ENCODE measurements around the gene YWHAH.

Gene YWHAH

GRCh38 chr22:31956360-31956759 lies 12.0 kb downstream of the YWHAH start:
- Histone ChIP-seq H3K9me3 (ENCODE audit: control insufficient read depth in 5 of 5, low read length in 5 of 5) (no peaks in the 10 kb centered on the region), H3K9ac (ENCODE audit: low read length in 5 of 5) (no peak overlapping the region), H3K27ac (ENCODE audit: low read depth, low read length) (peak overlapping the region; percentile 95)

GRCh38 chr22:31957970-31958594 lies 13.7 kb downstream of the YWHAH start:
- Histone ChIP-seq H3K9ac (ENCODE audit: low read length in 5 of 5) (no peak overlapping the region), H3K27me3 (ENCODE audit: control insufficient read depth in 5 of 5, insufficient read depth in 4 of 5, low read length in 5 of 5) (no peaks in the 10 kb centered on the region), H3K36me3 (ENCODE audit: control insufficient read depth in 5 of 5, insufficient read depth in 5 of 5, low read length in 5 of 5) (peaks cover 15 to 30% (median 24%) of the 10 kb centered on the region in 5 donors), H3K4me3 (ENCODE audit: low read depth in 1 of 5, low read length in 5 of 5) (no peak overlapping the region), H3K9me3 (ENCODE audit: control insufficient read depth in 5 of 5, low read length in 5 of 5) (no peaks in the 10 kb centered on the region), H3K27ac (ENCODE audit: low read depth, low read length) (no peak overlapping the region), H3K4me1 (ENCODE audit: control insufficient read depth in 5 of 5, insufficient read depth in 5 of 5, low read length in 5 of 5) (peaks cover 0 to 30% (median 17%) of the 10 kb centered on the region in 5 donors)

More at GRCh38 chr22:31956360-31956759, 12.0 kb downstream of the YWHAH start:
- no peak overlapping the region for H3K4me3 ChIP-seq (ENCODE audit: low read depth in 1 of 5, low read length in 5 of 5)
- H3K27me3 ChIP-seq (ENCODE audit: control insufficient read depth in 5 of 5, insufficient read depth in 4 of 5, low read length in 5 of 5), result no peaks in the 10 kb centered on the region
- H3K4me1 ChIP-seq (ENCODE audit: control insufficient read depth in 5 of 5, insufficient read depth in 5 of 5, low read length in 5 of 5), result peaks cover 0 to 42% (median 33%) of the 10 kb centered on the region in 5 donors
- H3K36me3 ChIP-seq (ENCODE audit: control insufficient read depth in 5 of 5, insufficient read depth in 5 of 5, low read length in 5 of 5), result peaks cover 15 to 30% (median 24%) of the 10 kb centered on the region in 5 donors

- Histone ChIP-seq H3K9ac (ENCODE audit: low read length in 5 of 5) (no peak overlapping the region), H3K27ac (ENCODE audit: low read depth, low read length) (no peak overlapping the region), H3K4me3 (ENCODE audit: low read depth in 1 of 5, low read length in 5 of 5) (no peak overlapping the region), H3K36me3 (ENCODE audit: control insufficient read depth in 5 of 5, insufficient read depth in 5 of 5, low read length in 5 of 5) (peaks cover 15 to 30% (median 24%) of the 10 kb centered on the region in 5 donors), H3K27me3 (ENCODE audit: control insufficient read depth in 5 of 5, insufficient read depth in 4 of 5, low read length in 5 of 5) (no peaks in the 10 kb centered on the region), H3K9me3 (ENCODE audit: control insufficient read depth in 5 of 5, low read length in 5 of 5) (no peaks in the 10 kb centered on the region), H3K4me1 (ENCODE audit: control insufficient read depth in 5 of 5, insufficient read depth in 5 of 5, low read length in 5 of 5) (peaks cover under 1 to 24% (median 12%) of the 10 kb centered on the region in 5 donors)
Observed at GRCh38 chr22:31958625-31959239, 14.4 kb downstream of the YWHAH start.

- Histone ChIP-seq H3K27ac (ENCODE audit: low read depth, low read length) (peak overlapping the region; percentile 10), H3K4me3 (ENCODE audit: low read depth in 1 of 5, low read length in 5 of 5) (no peak overlapping the region), H3K9ac (ENCODE audit: low read length in 5 of 5) (no peak overlapping the region), H3K4me1 (ENCODE audit: control insufficient read depth in 5 of 5, insufficient read depth in 5 of 5, low read length in 5 of 5) (peaks cover 0 to 15% (median 3%) of the 10 kb centered on the region in 5 donors), H3K36me3 (ENCODE audit: control insufficient read depth in 5 of 5, insufficient read depth in 5 of 5, low read length in 5 of 5) (peaks cover 15 to 30% (median 24%) of the 10 kb centered on the region in 5 donors), H3K9me3 (ENCODE audit: control insufficient read depth in 5 of 5, low read length in 5 of 5) (no peaks in the 10 kb centered on the region), H3K27me3 (ENCODE audit: control insufficient read depth in 5 of 5, insufficient read depth in 4 of 5, low read length in 5 of 5) (peaks cover 0 to 2% (median 0%) of the 10 kb centered on the region in 5 donors)
Observed at GRCh38 chr22:31960767-31961166, 16.4 kb downstream of the YWHAH start.

DNA sequence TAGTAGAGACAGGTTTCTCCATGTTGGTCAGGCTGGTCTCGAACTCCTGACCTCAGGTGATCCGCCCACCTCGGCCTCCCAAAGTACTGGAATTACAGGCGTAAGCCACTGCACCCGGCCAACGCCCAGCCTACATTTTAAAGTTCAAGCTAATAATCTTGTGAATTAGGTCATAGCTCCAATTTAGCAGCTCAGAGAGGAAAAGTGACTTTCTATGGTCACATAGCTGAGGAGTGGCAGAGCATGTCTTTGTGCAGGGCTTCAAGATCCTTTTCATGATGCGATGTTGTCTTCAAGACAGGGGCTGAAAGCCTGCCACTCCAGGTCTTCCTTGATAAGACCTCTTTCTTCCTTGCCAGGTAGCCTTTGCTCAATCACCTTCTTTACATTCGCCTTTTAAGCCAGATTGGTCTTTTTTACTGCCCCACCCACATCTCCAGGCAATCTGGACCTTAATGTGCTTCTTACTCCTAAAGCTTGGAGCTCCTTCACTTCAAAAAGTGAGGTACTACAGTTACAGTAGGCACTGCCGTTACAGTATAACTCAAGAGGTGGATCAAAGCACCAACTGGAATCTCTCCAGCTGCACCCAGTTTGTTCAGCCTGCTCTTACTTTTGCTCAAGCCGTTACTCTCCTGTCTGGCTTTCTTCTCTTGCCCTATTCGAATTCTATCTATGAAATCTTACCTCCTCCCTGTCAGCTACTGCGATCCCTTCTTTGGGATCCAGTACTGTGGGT lies 18.2 kb downstream of the YWHAH start:
- H3K9me3 ChIP-seq (ENCODE audit: control insufficient read depth in 5 of 5, low read length in 5 of 5), result no peaks in the 10 kb centered on the region
- H3K4me1 ChIP-seq (ENCODE audit: control insufficient read depth in 5 of 5, insufficient read depth in 5 of 5, low read length in 5 of 5), result peaks cover 0 to 10% (median 3%) of the 10 kb centered on the region in 5 donors
- H3K27ac ChIP-seq (ENCODE audit: low read depth, low read length), result peak overlapping the region; percentile 65
- H3K9ac ChIP-seq (ENCODE audit: low read length in 5 of 5), result no peak overlapping the region
- H3K27me3 ChIP-seq (ENCODE audit: control insufficient read depth in 5 of 5, insufficient read depth in 4 of 5, low read length in 5 of 5), result peaks cover 0 to 2% (median 0%) of the 10 kb centered on the region in 5 donors
- H3K4me3 ChIP-seq (ENCODE audit: low read depth in 1 of 5, low read length in 5 of 5), result no peak overlapping the region
- H3K36me3 ChIP-seq (ENCODE audit: control insufficient read depth in 5 of 5, insufficient read depth in 5 of 5, low read length in 5 of 5), result peaks cover 4 to 13% (median 9%) of the 10 kb centered on the region in 5 donors

DNA sequence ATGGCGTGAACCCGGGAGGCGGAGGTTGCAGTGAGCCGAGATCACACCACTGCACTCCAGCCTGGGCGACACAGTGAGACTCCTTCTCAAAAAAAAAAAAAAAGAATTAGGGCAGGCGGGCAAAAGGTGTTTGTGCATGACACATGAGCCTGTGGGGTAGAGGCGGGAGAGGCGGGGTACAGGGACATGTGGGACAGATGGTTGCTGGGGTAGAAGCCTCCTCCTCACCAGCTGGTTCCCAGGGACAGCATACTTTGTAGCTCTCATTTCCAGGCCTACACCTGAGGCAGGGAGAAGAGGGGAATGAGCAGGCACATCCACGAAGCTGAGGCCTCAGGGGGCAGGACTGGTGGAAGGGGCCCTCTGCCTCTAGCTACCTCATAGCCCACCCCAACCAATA lies 23.7 kb downstream of the YWHAH start:
- no peaks in the 10 kb centered on the region for H3K9me3 ChIP-seq (ENCODE audit: control insufficient read depth in 5 of 5, low read length in 5 of 5)
- peaks cover 3 to 16% (median 13%) of the 10 kb centered on the region in 5 donors for H3K4me1 ChIP-seq (ENCODE audit: control insufficient read depth in 5 of 5, insufficient read depth in 5 of 5, low read length in 5 of 5)
- peaks cover 0 to 2% (median 0%) of the 10 kb centered on the region in 5 donors for H3K27me3 ChIP-seq (ENCODE audit: control insufficient read depth in 5 of 5, insufficient read depth in 4 of 5, low read length in 5 of 5)
- H3K27ac ChIP-seq (ENCODE audit: low read depth, low read length), result no peak overlapping the region
- no peak overlapping the region for H3K9ac ChIP-seq (ENCODE audit: low read length in 5 of 5)
- no peak overlapping the region for H3K4me3 ChIP-seq (ENCODE audit: low read depth in 1 of 5, low read length in 5 of 5)
- no peaks in the 10 kb centered on the region for H3K36me3 ChIP-seq (ENCODE audit: control insufficient read depth in 5 of 5, insufficient read depth in 5 of 5, low read length in 5 of 5)

GRCh38 chr22:31969789-31970489 lies 25.6 kb downstream of the YWHAH start:
- Histone ChIP-seq H3K9ac (ENCODE audit: low read length in 5 of 5) (no peak overlapping the region), H3K27me3 (ENCODE audit: control insufficient read depth in 5 of 5, insufficient read depth in 4 of 5, low read length in 5 of 5) (peaks cover 0 to 2% (median 0%) of the 10 kb centered on the region in 5 donors), H3K36me3 (ENCODE audit: control insufficient read depth in 5 of 5, insufficient read depth in 5 of 5, low read length in 5 of 5) (no peaks in the 10 kb centered on the region), H3K27ac (ENCODE audit: low read depth, low read length) (no peak overlapping the region), H3K9me3 (ENCODE audit: control insufficient read depth in 5 of 5, low read length in 5 of 5) (no peaks in the 10 kb centered on the region), H3K4me3 (ENCODE audit: low read depth in 1 of 5, low read length in 5 of 5) (peak overlapping the region in 4 of 5 donors; percentile 47 to 74 (median 62)), H3K4me1 (ENCODE audit: control insufficient read depth in 5 of 5, insufficient read depth in 5 of 5, low read length in 5 of 5) (peaks cover 0 to 13% (median 11%) of the 10 kb centered on the region in 5 donors)

- Histone ChIP-seq H3K27me3 (ENCODE audit: control insufficient read depth in 5 of 5, insufficient read depth in 4 of 5, low read length in 5 of 5) (peaks cover 0 to 2% (median 0%) of the 10 kb centered on the region in 5 donors), H3K36me3 (ENCODE audit: control insufficient read depth in 5 of 5, insufficient read depth in 5 of 5, low read length in 5 of 5) (no peaks in the 10 kb centered on the region), H3K4me3 (ENCODE audit: low read depth in 1 of 5, low read length in 5 of 5) (peak overlapping the region; percentile 50 to 74 (median 64)), H3K4me1 (ENCODE audit: control insufficient read depth in 5 of 5, insufficient read depth in 5 of 5, low read length in 5 of 5) (peaks cover 0 to 13% (median 11%) of the 10 kb centered on the region in 5 donors), H3K9ac (ENCODE audit: low read length in 5 of 5) (peak overlapping the region in 3 of 5 donors; percentile 46 to 90 (median 80)), H3K9me3 (ENCODE audit: control insufficient read depth in 5 of 5, low read length in 5 of 5) (no peaks in the 10 kb centered on the region), H3K27ac (ENCODE audit: low read depth, low read length) (no peak overlapping the region)
Observed at GRCh38 chr22:31970490-31971444, 26.4 kb downstream of the YWHAH start.

DNA sequence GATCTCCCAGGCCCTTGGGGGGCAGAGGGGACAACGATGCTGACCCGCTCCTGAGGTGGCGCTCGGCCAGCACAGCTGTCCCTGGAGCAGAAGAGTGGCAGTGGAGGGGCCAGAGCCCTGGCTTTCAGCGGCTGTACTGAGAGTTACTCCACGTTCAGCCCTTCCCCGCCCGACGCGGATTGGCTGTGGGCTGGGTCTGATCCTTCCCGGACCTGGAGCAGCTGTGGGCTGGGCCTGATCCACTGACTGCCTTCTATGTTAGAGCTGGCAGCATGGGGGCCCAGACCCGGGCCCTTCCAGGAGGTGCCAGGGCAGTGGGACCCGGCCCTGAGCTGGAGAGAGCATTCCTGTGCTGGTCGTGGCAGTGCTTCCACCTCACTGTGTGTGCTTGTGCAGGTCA lies 27.8 kb downstream of the YWHAH start:
- no peak overlapping the region for H3K9ac ChIP-seq (ENCODE audit: low read length in 5 of 5)
- no peaks in the 10 kb centered on the region for H3K9me3 ChIP-seq (ENCODE audit: control insufficient read depth in 5 of 5, low read length in 5 of 5)
- H3K4me3 ChIP-seq (ENCODE audit: low read depth in 1 of 5, low read length in 5 of 5), result no peak overlapping the region

More for the DNA sequence above, 27.8 kb downstream of the YWHAH start:
- H3K4me1 ChIP-seq (ENCODE audit: control insufficient read depth in 5 of 5, insufficient read depth in 5 of 5, low read length in 5 of 5), result peaks cover 0 to 13% (median 11%) of the 10 kb centered on the region in 5 donors
- no peaks in the 10 kb centered on the region for H3K36me3 ChIP-seq (ENCODE audit: control insufficient read depth in 5 of 5, insufficient read depth in 5 of 5, low read length in 5 of 5)
- no peak overlapping the region for H3K27ac ChIP-seq (ENCODE audit: low read depth, low read length)
- peaks cover 0 to 2% (median 0%) of the 10 kb centered on the region in 5 donors for H3K27me3 ChIP-seq (ENCODE audit: control insufficient read depth in 5 of 5, insufficient read depth in 4 of 5, low read length in 5 of 5)
